Esophagus muscularis mucosa (tissue), 4 donors: ENCODE data around the gene RIN3. TPM values are rescaled to one million over a fixed set of nuclear protein-coding genes. Genes with fewer than 3 reads are reported as not detected.

ENCODE experiments used
- DNase-seq: peaks from one replicate; pipeline ENCODE4 v3.0.0-alpha.2; 2017; ENCODE audit errors: extremely low spot score
- H3K27ac ChIP-seq, 4 donors: fragments of 200-600 bp; sonication (generic); replicated peaks in 1 of 4; 1 replicate in 3 of 4; 2 replicates in 1 of 4; pipeline ENCODE4 v1.5.1; 2016 to 2019; ENCODE audit warnings: mild to moderate bottlenecking in 1 of 4
- H3K27me3 ChIP-seq, 4 donors: fragments of 200-600 bp; sonication (generic); one replicate each; pipeline versions ENCODE4 v1.5.1 to v1.6.0; 2016 to 2019
- H3K36me3 ChIP-seq, 4 donors: fragments of 200-600 bp; sonication (generic); one replicate each; pipeline ENCODE4 v1.5.1; 2016 to 2019
- H3K4me1 ChIP-seq, 4 donors: fragments of 200-600 bp; sonication (generic); one replicate each; pipeline ENCODE4 v1.5.1; 2016 to 2019
- H3K4me3 ChIP-seq, 4 donors: fragments of 200-600 bp; sonication (generic); 1 replicate in 2 of 4; 2 replicates in 2 of 4; pipeline ENCODE4 v1.5.1; 2016 to 2019; ENCODE audit warnings: mild to moderate bottlenecking in 4 of 4, moderate library complexity in 1 of 4
- H3K9me3 ChIP-seq, 4 donors: fragments of 200-600 bp; sonication (generic); 1 replicate in 3 of 4; 2 replicates in 1 of 4; pipeline ENCODE4 v1.5.1; 2016 to 2019
- CTCF ChIP-seq, 3 experiments: fragments of 200-600 bp in 2 of 3; fragments of 450-650 bp in 1 of 3; sonication (generic) in 2 of 3; IDR thresholded peaks; one replicate each; pipeline ENCODE4 v1.5.1; 2017 to 2019; ENCODE audit warnings: antibody characterized with exemption in 3 of 3, mild to moderate bottlenecking in 2 of 3, moderate library complexity in 1 of 3
- EP300 ChIP-seq: sonication (generic); formaldehyde crosslinking; IDR thresholded peaks from one replicate; pipeline ENCODE4 v1.6.1; 2017; ENCODE audit warnings: antibody characterized with exemption
- POLR2A ChIP-seq: fragments of 450-650 bp; IDR thresholded peaks from one replicate; pipeline ENCODE4 v1.6.1; 2017; ENCODE audit warnings: antibody characterized with exemption, moderate library complexity, mild to moderate bottlenecking, low read depth
- POLR2AphosphoS5 ChIP-seq, 2 donors: sonication (generic); formaldehyde crosslinking; IDR thresholded peaks; one replicate each; pipeline ENCODE4 v1.6.1; 2017; ENCODE audit warnings: antibody characterized with exemption in 2 of 2
- WGBS: methylation state at CpG from one replicate; pipeline ENCODE4 v1.1.5; 2018; 5-methylcytosine and 5-hydroxymethylcytosine counted together
- intact Hi-C: fragments of 100-400 bp; cut with DNase I; formaldehyde crosslinking; loops from one replicate; pipeline ENCODE4 v1.15.1; 2023
- total RNA-seq, 4 donors: library from RNA; depleted of rRNA; stranded (reverse); fragments of >200 nt; gene quantifications; one replicate each; pipeline versions ENCODE4 v1.1.0 to v1.2.1, GENCODE V29; 2016

RIN3 gene
- total RNA-seq, 4 donors from 2014 or later: 10.6 to 20.0 (median 13.1) TPM

GRCh38 chr14:92500491-92500941, 13.1 kb upstream of the RIN3 start:
- 76% methylated on average over 6 of the region's 6 CpGs for whole genome bisulfite sequencing
- H3K36me3 ChIP-seq: no peaks in the 10 kb centered on the region
- intact Hi-C loops: no loop called here
- peaks cover 0 to 14% (median 8%) of the 10 kb centered on the region in 4 donors for H3K4me1 ChIP-seq
- no peak for TF ChIP-seq CTCF (IDR thresholded peaks at IDR 0.05)
- no peak for TF ChIP-seq POLR2AphosphoS5 (IDR thresholded peaks at IDR 0.05)
- no peaks in the 10 kb centered on the region for H3K9me3 ChIP-seq
- H3K27me3 ChIP-seq: no peaks in the 10 kb centered on the region
- H3K4me3 ChIP-seq: no peak overlapping the region
- DNase-seq: no peak
- H3K27ac ChIP-seq: no peak overlapping the region

- Histone ChIP-seq H3K27me3 (no peaks in the 10 kb centered on the region), H3K9me3 (no peaks in the 10 kb centered on the region), H3K27ac (no peak overlapping the region), H3K4me3 (no peak overlapping the region), H3K4me1 (peaks cover 0 to 14% (median 8%) of the 10 kb centered on the region in 4 donors), H3K36me3 (no peaks in the 10 kb centered on the region)
- 75% methylated on average over 5 of the region's 5 CpGs for WGBS
- intact Hi-C loops: no loop called here
- TF ChIP-seq POLR2AphosphoS5 (IDR thresholded peaks at IDR 0.05) (no peak), EP300 (no peak), CTCF (IDR thresholded peaks at IDR 0.05) (no peak), POLR2A (no peak)
- DNase-seq: no peak
These were observed 11.7 kb upstream of the RIN3 start for GRCh38 chr14:92501891-92502351.

- Histone ChIP-seq H3K4me3 (no peak overlapping the region), H3K27me3 (no peaks in the 10 kb centered on the region), H3K4me1 (peaks cover 0 to 14% (median 8%) of the 10 kb centered on the region in 4 donors), H3K36me3 (no peaks in the 10 kb centered on the region), H3K27ac (no peak overlapping the region), H3K9me3 (no peaks in the 10 kb centered on the region)
- 97% methylated on average over 9 of the region's 9 CpGs for WGBS
- no peak for DNase-seq
- intact Hi-C loops: no loop called here
- TF ChIP-seq POLR2AphosphoS5 (IDR thresholded peaks at IDR 0.05) (no peak), CTCF (IDR thresholded peaks at IDR 0.05) (no peak), EP300 (no peak), POLR2A (no peak)
These were observed 10.9 kb upstream of the RIN3 start for GRCh38 chr14:92502541-92503286.

GRCh38 chr14:92503756-92504491, 9.7 kb upstream of the RIN3 start:
- peaks cover 0 to 14% (median 8%) of the 10 kb centered on the region in 4 donors for H3K4me1 ChIP-seq
- TF ChIP-seq POLR2AphosphoS5 (IDR thresholded peaks at IDR 0.05) (no peak), EP300 (no peak), CTCF (IDR thresholded peaks at IDR 0.05) (no peak), POLR2A (no peak)
- no peak overlapping the region for H3K27ac ChIP-seq
- no peaks in the 10 kb centered on the region for H3K27me3 ChIP-seq
- DNase-seq: no peak
- WGBS: 79% methylated on average over 4 of the region's 4 CpGs
- intact Hi-C loops: no loop called here
- no peaks in the 10 kb centered on the region for H3K36me3 ChIP-seq
- no peak overlapping the region for H3K4me3 ChIP-seq
- H3K9me3 ChIP-seq: no peaks in the 10 kb centered on the region
